Inflammatory macrophage treated with lipopolysaccharide for 4 hours (primary cell): ENCODE measurements around the gene ORAI2.

ENCODE experiments used
- DNase-seq: peaks from one replicate; pipeline ENCODE4 v3.0.0-alpha.2; 2020

Gene ORAI2

GRCh38 chr7:102416406-102416805, 17.0 kb upstream of the ORAI2 start:
- no peak for DNase-seq

- no peak for DNase-seq
These were observed 16.3 kb upstream of the ORAI2 start for GRCh38 chr7:102417105-102417504.

- no peak for DNase-seq
These were observed 14.8 kb upstream of the ORAI2 start for GRCh38 chr7:102418592-102418991.

GRCh38 chr7:102421706-102422240, 11.6 kb upstream of the ORAI2 start:
- DNase-seq = no peak

- peak; percentile 27 for DNase-seq
These were observed 9.2 kb upstream of the ORAI2 start for GRCh38 chr7:102424129-102424551.

GRCh38 chr7:102424787-102425218, 8.6 kb upstream of the ORAI2 start:
- DNase-seq = peak; percentile 93

GRCh38 chr7:102425639-102426267, 7.6 kb upstream of the ORAI2 start:
- DNase-seq = peak; percentile 99

- DNase-seq = peak; percentile 96
These were observed 6.9 kb upstream of the ORAI2 start for GRCh38 chr7:102426268-102427018.

- peak; percentile 73 for DNase-seq
These were observed 6.4 kb upstream of the ORAI2 start for GRCh38 chr7:102427019-102427405.

GRCh38 chr7:102429141-102429899, 4.1 kb upstream of the ORAI2 start:
- DNase-seq = peak; percentile 41

GRCh38 chr7:102431617-102432298, 1.6 kb upstream of the ORAI2 start:
- DNase-seq = peak; percentile 50

GRCh38 chr7:102432442-102433218, 745 bp upstream of the ORAI2 start:
- DNase-seq = no peak

- no peak for DNase-seq
These were observed 688 bp downstream of the ORAI2 start for GRCh38 chr7:102434039-102434486.

GRCh38 chr7:102436118-102436517, 2.7 kb downstream of the ORAI2 start:
- DNase-seq = no peak

GRCh38 chr7:102439963-102440795, 6.8 kb downstream of the ORAI2 start:
- DNase-seq = no peak

- no peak for DNase-seq
These were observed 11.7 kb downstream of the ORAI2 start for GRCh38 chr7:102444961-102445673.

- DNase-seq = no peak
These were observed 12.3 kb downstream of the ORAI2 start for GRCh38 chr7:102445674-102446071.

- no peak for DNase-seq
These were observed 13.2 kb downstream of the ORAI2 start for GRCh38 chr7:102446387-102447156.

GRCh38 chr7:102447311-102447710, 13.9 kb downstream of the ORAI2 start:
- DNase-seq = no peak

- no peak for DNase-seq
These were observed 15.8 kb downstream of the ORAI2 start for GRCh38 chr7:102449136-102449535.
